COR-L47 (cell line): ENCODE data around the gene CLEC4A.
"Not testable (repeated sequence)": the region's sequence is repeated elsewhere in the genome, so short reads cannot be mapped to it uniquely, and the experiment has no call there.

ENCODE experiments used
- DNase-seq: peaks from one replicate; lab custom pipeline; 2025; lab: John Stamatoyannopoulos, UW

Gene CLEC4A

DNA sequence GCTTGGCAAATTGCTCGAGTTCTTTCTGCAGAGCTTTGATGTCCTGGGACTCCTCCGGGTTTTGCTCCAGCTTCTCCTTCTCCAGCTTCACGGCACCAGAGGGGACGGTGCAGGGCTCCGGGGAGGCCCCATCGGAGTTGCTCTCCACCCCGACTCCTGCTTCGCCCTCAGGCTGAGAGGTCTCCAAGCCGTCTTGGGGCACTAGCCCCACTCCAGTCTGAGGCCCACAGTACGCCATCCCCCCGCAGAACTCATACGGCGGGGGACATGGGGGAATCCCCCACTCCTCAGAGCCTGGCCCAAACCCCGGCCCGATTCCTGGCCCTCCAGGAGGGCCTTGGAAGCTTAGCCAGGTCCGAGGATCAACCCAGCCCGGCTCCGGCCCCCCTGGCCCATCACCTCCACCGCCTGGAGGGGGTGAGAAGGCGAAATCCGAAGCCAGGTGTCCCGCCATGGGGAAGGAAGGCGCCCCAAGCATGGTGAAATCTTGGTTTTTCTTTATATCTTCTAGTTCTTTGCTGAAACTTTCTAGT lies 11.0 kb downstream of the CLEC4A start:
- not testable (repeated sequence) for DNase-seq

DNA sequence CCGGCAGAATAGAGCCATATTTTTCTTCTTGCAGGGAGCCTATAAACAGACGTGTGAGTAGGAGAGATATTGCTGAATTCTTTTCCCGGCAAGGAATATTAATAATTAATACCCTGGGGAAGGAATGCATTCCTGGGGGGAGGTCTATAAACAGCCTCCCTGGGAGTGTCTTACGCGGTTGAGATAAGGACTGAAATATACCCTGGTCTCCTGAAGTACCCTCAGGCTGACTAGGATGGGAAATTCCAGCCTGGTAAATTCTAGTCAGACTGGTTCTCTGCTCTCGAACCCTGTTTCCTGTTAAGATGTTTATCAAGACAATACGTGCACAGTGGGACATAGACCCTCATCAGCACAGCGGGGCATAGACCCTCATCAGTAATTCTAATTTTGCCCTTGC lies 18.2 kb downstream of the CLEC4A start:
- DNase-seq, result not testable (repeated sequence)

DNA sequence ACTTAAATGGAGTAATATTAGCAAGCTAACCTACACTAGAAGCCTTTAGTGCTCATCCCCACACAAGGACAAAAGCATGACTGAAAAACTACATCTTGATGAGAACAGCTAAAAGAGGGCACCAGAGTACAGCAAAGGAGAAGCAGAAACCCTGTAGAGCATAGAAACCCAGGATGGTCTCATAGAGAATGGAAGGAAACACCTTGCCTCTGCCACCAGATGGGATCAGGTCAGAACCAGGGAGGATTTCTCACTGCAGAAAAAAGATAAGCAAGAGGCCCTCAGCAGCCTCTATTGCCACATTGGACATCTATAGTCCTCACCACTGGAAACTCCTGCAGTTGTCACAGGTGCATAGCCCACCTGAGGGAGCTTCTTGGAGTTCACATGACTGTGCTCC lies 19.8 kb downstream of the CLEC4A start:
- no peak for DNase-seq

DNA sequence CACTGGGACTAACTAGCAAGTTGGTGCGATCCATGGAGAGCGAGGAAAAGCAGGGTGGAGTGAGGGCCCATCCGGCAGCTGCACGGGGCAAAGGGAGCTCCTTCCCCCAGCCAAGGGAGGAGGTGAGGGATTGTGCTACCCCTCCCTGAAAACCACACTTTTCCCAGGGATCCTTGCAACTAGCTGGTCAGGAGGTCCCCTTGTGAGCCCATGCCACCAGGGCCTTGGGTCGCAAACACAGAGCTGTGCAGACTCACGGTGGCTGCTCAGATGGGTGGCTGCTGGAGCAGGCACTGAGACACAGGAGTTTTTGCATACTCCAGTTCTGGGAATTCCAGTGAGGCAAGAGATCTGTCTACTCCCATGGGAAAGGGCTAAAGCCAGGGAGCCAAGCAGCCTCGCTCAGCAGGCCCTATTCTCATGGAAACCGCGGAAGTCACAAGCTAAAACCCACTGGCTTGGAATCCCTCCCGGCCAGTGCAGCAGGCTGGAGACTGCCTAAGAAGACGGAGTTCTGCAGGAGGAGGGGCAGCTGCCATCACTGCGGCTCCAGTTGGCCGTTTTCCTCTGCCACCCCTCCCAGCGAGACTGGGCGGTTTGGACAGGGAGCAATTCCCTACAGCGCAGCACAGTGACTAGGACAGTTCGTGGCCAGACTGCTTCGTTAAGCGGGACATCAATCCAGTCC lies 22.5 kb downstream of the CLEC4A start:
- no peak for DNase-seq

DNA sequence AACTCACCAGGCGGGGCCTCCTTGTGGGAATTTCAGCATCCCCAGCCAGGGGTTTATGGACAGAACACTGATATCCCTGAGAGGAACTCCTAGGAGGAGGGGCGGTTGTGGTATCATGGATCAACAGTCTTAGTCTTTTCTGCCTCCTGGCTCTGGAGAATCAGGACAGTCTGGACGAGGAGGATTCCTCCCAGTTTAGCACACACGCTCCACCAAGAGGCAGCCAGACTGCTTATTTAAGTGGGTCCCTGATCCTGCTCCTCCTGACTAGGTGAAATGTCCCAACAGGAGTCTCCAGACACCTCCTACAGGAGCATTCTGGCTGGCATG lies 23.0 kb downstream of the CLEC4A start:
- no peak for DNase-seq

DNA sequence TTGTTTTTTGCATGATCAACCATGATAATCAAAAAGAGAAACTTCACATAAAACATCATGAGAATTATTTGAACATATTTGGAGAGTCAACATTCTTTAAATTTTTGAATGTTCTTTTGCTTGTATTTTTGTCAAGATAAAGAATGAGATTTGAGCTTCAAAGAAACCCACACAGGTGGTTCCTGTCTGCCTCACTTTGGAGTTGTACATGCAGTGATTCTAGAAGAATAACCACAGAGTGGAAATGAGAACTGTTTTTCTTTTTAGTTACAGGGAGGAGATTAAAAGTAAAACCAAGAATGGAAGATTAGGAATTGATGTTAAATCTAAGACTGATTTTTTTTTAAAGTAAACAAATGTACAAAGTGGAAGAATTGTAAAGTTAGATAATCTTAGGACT lies 31.1 kb downstream of the CLEC4A start:
- DNase-seq, result no peak

DNA sequence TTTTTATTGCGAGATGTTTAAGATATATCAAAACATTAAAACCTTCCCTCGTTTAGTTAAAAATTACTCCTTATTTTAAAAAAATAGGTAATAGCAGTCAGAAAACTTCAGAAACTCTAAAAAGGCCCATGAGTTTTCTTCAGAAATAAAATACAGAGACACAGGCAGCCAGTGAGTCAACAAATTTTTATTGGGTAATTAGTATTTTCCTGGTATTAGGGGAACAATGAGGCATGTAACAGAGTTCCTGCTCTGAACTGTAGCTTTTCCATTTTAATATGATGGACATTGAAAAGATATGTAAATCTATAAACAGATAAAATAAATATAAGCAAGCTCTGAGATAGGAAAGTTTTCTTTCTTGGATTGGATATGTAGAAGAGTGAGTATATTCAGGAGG lies 33.0 kb downstream of the CLEC4A start:
- DNase-seq, result no peak

DNA sequence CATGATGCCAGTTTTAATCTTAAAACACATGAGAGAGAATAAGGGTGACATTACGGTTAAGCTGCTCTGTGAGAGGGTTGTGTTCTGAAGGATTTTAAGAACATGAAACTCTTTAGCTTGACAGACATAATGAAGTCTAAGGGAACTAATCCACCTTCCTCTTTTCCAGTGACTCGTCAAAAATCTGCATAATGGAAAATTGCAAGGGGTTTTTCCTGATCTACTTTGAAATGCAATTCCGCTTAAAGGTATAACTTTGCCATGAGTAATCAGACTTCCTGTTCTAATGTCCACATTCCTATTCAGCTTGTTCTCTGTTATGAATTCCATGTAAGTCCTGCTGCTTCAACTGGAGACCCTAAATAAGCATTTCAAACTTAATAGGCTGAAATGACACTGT lies 33.4 kb downstream of the CLEC4A start, which contains the start of gene ZNF705A:
ZNF705A (plus strand) TSS at position 171 of the 400 bp plus-strand sequence. CDS start 15,611 bp downstream, outside the sequence.
- no peak for DNase-seq

DNA sequence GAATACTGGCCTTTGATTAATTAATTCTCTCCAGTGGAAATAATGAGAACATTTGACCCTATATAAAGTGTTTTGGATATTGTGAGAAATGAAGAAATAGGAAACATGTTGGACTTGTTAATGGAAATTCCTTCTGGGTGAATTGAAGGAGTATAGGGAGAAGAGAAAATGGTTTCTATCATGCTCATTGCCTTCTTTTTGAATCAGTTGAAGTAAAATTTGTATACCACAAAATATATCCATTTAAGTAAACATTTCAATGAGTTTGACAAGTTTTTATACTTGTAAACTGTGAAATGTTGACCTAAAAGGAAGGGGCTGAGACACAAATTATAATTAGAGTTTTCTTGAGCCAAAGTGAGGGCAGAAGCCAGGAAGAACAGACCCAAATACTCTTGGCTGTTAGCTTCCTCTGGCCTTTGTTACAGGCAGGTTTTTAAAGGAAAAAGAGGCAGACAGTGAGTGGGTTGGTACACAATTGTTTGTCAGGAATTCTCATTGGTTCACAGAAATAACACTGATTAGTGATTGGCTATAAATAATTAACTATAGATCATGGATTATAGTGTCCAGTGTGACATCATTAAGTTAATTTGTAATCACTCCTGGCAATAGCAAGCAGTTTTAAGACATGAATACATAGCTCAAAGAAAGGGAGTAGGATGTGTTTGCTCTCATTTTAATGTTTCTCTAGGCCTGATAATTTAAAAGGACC lies 34.2 kb downstream of the CLEC4A start:
- DNase-seq, result no peak

DNA sequence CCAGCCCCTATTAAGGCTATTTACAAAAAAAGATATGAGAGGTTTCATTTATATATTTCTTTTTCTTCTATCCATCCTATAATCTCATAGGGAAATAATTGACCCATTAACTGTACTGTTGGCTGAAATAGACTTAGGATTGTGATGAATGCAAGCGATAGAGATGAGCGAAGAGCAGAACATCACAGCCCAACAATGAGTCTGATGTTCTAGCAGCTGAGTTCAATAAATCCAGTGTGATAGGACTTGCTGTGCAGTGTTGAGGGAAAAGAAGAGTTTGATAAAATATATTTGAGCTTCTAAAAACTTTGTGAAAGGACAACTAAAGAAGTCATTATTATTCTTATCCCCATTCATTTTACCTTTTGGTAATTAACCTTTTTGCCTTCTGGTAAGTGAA lies 49.5 kb downstream of the CLEC4A start:
- DNase-seq, result not testable (repeated sequence)

DNA sequence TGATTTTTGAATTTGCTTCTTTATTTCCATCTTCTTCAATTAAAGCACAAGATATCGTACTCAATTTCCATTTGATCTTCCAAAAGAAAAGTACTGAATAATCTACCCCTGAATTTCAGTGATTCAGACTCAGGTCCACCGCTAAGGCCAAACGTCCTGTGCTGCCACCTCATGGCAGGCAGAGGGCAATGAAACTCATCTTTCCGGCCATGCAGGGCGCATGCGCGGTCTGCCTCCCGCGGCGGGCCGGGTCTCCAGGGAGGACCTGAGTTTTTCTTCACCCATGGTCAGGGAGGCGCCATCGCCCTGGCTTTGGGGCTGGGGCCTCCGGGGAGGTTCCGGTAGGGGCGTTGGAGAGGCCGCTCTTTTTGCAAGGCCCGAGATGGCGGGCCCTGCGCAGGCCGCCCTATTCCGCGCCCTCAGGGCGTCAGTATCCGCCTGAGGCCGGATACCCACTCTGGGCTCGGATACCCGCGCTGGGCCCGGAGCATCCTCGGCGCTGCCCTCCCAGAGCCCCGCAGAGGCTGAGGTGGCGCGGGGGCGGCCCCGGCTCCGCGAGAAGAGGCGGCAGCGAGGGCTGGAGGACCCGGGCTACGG lies 56.7 kb downstream of the CLEC4A start:
- DNase-seq, result peak; percentile 0

DNA sequence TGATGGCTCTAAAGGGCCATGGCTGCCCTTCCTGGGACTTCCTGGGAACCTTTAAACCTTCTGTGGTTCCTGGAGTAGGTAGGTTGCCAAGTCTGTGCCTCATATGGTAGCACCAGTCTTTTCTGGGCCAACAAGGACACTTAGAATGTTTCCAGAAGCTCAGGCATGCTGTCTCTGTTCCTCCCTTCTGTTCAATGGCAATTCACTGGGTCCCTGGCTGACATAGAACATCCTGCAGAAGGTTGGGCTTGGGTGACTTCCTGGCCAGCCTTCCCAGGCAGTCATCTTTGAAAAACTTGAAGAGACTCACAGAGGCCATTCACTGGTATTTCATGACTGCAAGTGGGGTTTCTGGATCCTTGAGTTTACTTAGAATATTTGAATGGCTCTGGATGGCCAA lies 57.9 kb downstream of the CLEC4A start:
- not testable (repeated sequence) for DNase-seq

DNA sequence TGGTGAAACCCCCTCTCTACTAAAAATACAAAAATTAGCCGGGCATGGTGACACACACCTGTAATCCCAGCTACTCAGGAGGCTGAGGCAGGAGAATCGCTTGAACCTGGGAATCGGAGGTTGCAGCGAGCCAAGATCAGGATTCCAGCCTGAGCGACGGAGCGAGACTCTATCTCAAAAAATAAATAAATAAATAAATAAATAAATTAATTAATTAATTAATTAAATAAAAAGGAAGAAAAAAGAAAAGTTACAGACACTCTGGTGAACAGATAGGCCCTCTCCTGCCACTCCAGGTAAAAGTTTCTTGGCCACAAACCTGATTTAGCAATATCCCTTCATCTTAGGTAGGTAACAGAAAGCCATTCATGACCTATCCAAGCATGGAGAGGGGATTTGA lies 59.5 kb downstream of the CLEC4A start:
- not testable (repeated sequence) for DNase-seq

DNA sequence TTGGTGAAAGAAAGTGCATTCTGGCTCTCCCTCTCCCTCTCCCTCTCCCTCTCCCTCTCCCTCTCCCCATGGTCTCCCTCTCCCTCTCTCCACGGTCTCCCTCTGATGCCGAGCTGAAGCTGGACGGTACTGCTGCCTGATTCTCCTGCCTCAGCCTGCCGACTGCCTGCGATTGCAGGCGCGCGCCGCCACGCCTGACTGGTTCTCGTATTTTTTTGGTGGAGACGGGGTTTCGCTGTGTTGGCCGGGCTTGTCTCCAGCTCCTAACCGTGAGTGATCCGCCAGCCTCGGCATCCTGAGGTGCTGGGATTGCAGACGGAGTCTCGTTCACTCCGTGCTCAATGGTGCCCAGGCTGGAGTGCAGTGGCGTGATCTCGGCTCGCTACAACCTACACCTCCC lies 59.9 kb downstream of the CLEC4A start:
- DNase-seq, result not testable (repeated sequence)

DNA sequence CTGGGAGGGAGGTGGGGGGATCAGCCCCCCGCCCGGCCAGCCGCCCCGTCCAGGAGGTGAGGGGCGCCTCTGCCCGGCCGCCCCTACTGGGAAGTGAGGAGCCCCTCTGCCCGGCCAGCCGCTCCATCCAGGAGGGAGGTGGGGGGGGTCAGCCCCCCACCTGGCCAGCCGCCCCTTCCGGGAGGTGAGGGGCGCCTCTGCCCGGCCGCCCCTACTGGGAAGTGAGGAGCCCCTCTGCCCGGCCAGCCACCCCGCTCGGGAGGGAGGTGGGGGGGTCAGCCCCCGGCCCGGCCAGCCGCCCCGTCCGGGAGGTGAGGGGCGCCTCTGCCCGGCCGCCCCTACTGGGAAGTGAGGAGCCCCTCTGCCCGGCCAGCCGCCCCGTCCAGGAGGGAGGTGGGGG lies 60.8 kb downstream of the CLEC4A start:
- DNase-seq, result not testable (repeated sequence)

DNA sequence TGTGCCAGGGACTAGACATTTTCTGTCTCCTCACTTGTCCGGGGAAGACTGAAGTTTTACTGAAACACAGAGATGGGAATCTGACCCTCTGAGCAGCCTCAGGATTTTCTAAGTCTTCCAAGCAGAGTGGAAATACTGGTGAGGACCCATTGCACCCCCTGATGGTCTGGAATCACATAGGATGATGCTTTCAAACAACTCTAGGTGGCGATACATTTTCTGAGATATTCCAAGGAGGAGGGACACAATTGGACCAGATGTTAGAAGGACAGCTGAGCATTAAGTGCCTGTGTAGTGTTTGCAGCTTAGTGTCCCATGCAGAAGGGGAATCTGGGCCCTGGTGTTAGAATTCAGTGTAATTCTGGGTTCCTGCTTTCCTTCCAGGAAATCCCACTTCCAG lies 64.7 kb downstream of the CLEC4A start:
- not testable (repeated sequence) for DNase-seq
